Lung microvascular endothelial cell (primary cell): ENCODE measurements around the gene SBF2. TPM values are rescaled to one million over a fixed set of nuclear protein-coding genes. Genes with fewer than 3 reads are reported as not detected.

Experiments used
- DNase-seq, 2 donors: peaks; one replicate each; pipeline versions ENCODE4 v3.0.0 to v3.0.0-alpha.2; 2010; ENCODE audit warnings: low read depth in 2 of 2
- total RNA-seq: library from RNA; depleted of rRNA; stranded (reverse); fragments of >200 nt; gene quantifications from 2 replicates; pipeline ENCODE4 v1.2.1, GENCODE V29; 2014

SBF2 gene
- total RNA-seq, 1 donor from 2014 or later, result 50.8 TPM

- DNase-seq, result no peak
These were observed 470.1 kb downstream of the SBF2 start for GRCh38 chr11:9823887-9824385.

- no peak for DNase-seq
These were observed 470.6 kb downstream of the SBF2 start for GRCh38 chr11:9823439-9823838.

GRCh38 chr11:9821008-9821752, 472.8 kb downstream of the SBF2 start:
- no peak for DNase-seq

GRCh38 chr11:9820260-9820659, 473.8 kb downstream of the SBF2 start:
- DNase-seq, result no peak

- DNase-seq, result no peak
These were observed 476.8 kb downstream of the SBF2 start for GRCh38 chr11:9817191-9817590.

- peak in 1 of 2 donors; percentile 13 for DNase-seq
These were observed 478.4 kb downstream of the SBF2 start for GRCh38 chr11:9815486-9816136.

GRCh38 chr11:9814108-9814507, 479.9 kb downstream of the SBF2 start:
- no peak for DNase-seq

GRCh38 chr11:9808943-9809342, 485.1 kb downstream of the SBF2 start:
- no peak for DNase-seq

GRCh38 chr11:9806946-9807687, 486.9 kb downstream of the SBF2 start:
- DNase-seq, result no peak

GRCh38 chr11:9804419-9804902, 489.6 kb downstream of the SBF2 start:
- DNase-seq, result peak in 1 of 2 donors; percentile 55

- peak in 1 of 2 donors; percentile 78 for DNase-seq
These were observed 490.2 kb downstream of the SBF2 start for GRCh38 chr11:9803685-9804418.

GRCh38 chr11:9802291-9802861, 491.6 kb downstream of the SBF2 start:
- peak in 1 of 2 donors; percentile 31 for DNase-seq

GRCh38 chr11:9799886-9800285, 494.1 kb downstream of the SBF2 start:
- DNase-seq, result no peak

GRCh38 chr11:9797300-9797699, 496.7 kb downstream of the SBF2 start:
- DNase-seq, result peak in 1 of 2 donors; percentile 17

- DNase-seq, result no peak
These were observed 497.2 kb downstream of the SBF2 start for GRCh38 chr11:9796854-9797253.

GRCh38 chr11:9796266-9796665, 497.8 kb downstream of the SBF2 start:
- DNase-seq, result no peak

- DNase-seq, result peak in 1 of 2 donors; percentile 76
These were observed 503.3 kb downstream of the SBF2 start for GRCh38 chr11:9790703-9791102.

GRCh38 chr11:9789910-9790309, 504.1 kb downstream of the SBF2 start:
- no peak for DNase-seq

GRCh38 chr11:9787981-9788521, 506.0 kb downstream of the SBF2 start:
- DNase-seq, result peak in 1 of 2 donors; percentile 29

GRCh38 chr11:9787260-9787659, 506.8 kb downstream of the SBF2 start:
- DNase-seq, result no peak
